NCI-H460 (cell line): Measurements from ENCODE around the gene MAGOH. TPM values are rescaled to one million over a fixed set of nuclear protein-coding genes. Genes with fewer than 3 reads are reported as not detected.
"Not testable (repeated sequence)": the region's sequence is repeated elsewhere in the genome, so short reads cannot be mapped to it uniquely, and the experiment has no call there.

Source experiments
- DNase-seq: peaks from one replicate; pipeline ENCODE4 v3.0.0-alpha.2; 2016; ENCODE audit warnings: low read depth; ENCODE audit errors: extremely low read depth
- polyA plus RNA-seq: library from polyadenylated mRNA; depleted of rRNA; stranded (reverse); fragments of >200 nt; gene quantifications from 2 replicates; pipeline ENCODE4 v1.2.3, GENCODE V29; 2014; cell fraction: nucleus; rRNA removed
- total RNA-seq: library from RNA; depleted of rRNA; stranded (reverse); fragments of >200 nt; shearing (Covaris generic); gene quantifications from 2 replicates; pipeline ENCODE4 v1.2.3, GENCODE V29; 2014; rRNA removed

MAGOH gene
- total RNA-seq = 57.6 and 78.6 TPM in 2 replicates
- 13.3 and 36.0 TPM in 2 replicates for polyA plus RNA-seq

DNA sequence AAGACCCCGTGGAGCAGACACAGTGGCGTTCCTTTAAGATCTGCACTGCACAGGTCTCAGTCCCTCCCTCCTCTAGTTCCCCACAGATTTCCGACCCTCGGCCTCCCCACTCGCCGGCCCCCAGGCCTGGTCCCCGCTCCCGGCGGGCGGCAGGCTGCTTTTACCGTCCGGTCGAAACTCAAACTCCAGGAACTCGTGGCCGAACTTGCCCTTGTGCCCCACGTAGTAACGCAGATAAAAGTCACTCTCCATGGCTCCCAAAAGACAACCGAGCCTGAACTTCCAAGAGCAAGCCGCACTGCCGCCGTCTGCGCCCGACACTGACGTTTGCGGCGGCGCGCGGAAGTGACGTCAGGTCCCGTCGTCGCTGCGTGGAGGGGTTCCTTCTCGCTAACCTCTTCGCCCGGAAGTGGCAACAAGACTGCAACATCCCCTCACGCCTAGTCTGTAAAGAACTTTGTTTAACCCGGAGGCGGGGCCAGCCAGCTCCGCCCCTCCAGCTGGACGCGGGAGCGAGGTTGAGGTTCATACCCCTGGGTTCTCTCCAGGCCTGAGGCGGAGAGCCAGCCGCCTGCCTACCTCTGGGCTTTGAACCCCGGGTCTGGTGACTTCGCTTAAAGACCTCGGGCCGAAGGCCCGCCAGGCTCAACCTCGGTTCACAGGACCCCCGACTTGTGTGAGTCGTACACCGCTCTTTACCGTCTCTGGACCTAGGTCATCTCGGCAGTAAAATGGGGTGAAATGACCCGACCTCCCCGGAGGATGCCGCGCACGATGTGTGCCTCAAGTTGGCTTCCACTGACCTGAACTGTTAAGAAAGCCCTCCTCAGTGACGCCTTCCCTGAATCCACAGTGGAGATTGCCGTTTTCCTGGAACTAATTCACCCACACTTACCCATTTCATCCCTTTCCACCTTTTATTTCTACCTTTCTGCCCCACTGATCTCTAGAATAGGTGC, at the start of gene MAGOH:
MAGOH (minus strand) TSS at position 322 of the 959 bp plus-strand sequence; CDS start at position 252, 70 bp downstream.
- DNase-seq = peak; percentile 91

DNA sequence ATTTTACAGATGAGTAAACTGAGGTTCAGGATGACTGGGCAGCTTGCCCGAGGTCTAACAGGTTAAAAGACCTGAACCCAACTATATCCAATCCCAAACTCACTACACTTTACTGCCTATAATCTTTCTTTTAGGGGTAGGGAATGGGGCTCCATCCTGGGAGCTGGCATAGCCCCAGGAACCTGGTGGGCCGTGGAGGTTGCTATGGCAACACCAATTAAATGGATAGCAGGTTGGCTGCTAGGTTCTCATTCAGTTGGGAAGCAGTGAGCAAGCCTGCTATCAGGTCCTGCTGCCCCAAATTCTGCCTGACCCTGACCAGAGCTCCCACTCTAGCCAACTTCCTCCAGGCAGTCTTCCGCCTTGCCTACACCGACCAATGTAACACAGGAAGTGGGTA, 48.6 kb upstream of the MAGOH start:
- DNase-seq = no peak

DNA sequence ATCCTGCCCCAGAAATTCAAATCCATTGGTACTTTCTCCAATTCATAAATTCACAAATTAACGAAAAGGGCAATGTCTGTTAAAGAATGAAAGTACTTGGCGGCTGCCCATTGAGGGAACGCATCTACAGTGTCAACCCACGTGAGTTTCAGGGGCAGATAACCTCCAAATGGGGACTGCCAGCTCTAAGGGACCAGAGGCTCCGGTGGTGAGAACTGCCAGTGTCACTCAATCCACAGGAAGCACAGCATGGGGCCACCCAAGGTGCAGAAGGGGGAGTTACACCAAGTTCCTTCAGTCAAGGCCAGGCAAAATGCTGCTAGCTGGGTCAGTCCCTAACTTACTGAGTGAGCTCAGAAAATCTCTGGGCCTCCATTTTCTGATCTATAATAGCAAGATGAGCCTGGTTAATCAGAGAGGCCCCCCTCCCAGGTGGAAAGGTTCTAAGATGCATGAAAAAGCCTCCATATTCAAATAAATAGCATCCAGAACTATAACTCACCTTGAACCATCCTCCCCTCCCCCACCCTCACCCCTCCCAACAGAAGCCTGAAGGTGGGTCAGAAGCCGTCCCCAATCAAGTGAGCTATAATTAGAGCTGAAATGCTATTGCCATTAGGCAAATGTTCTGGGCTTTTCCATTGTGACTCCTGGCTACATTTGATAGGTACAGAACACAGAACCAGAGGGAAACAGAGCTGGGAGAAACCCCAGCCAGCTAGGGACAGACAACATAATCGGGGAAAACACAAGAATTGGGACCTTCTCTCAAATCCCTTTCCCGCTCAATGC, 47.8 kb upstream of the MAGOH start:
- DNase-seq = no peak

DNA sequence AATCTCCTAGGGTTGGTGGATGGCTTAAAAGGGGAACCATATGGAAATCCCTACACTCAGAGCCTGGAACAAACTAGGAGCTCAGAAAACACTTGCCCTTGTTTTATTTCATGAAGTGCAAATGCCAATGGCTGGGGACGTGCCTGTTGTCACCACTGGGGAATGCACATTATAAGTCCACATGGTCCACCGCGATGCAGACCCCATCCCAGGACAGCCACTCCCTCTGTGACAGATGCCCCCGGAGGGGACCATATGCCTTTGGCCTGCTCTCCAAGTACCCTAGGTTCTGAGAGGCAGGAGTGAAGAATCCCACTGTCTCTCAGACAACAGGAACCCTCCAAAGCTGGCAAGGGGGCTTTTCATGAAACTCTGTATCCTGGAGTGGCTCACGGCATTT, 47.2 kb upstream of the MAGOH start:
- DNase-seq = no peak

DNA sequence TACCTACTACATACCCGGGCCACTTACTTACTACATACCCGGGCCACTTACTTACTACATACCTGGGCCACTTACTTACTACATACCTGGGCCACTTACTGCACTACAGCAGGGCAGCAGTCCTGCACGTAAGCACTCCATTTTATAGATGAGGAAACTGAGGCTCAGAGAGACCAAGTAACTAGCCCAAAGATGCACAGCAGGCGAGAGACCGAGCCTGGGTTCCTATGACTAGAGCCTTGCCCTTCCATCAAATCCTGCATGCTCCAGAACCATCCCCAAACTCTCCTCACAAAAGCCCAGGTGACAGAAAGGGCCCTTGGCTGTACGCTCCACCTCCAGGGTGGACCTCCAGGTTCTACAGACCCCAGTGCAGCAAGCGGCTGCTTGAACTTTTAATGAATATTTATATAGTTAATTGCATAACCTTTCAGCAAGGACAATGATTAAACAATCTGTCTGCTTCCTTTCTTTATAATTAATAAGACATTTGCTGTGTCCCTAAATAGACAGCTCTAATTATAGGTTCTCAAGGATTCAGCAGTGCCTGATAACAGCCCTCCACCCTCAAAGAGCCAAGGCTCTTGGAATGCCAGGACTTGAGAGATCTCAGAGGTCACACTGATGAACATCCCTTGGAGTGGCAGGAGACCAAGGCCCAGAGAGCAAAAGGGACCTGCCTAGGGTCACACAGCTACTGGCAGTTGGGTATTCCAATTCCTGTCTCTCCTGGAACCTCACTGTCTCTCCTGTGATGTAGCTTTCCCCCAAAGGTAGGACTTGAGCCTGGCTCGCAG, 46.1 kb upstream of the MAGOH start:
- DNase-seq = no peak

DNA sequence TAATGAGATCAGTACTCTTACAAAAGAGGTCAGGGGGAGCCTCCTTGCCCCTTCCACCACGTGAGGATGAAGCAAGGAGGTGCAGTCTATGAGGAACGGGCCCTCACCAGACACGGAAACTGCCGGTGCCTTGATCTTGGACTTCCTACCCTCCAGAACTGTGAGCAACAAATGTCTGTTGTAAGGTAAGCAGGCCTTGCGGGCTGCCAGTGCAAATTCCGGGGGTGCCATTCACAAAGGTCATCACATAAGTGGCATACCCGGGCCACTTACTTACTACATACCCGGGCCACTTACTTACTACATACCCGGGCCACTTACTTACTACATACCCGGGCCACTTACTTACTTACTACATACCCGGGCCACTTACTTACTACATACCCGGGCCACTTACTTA, 44.8 kb upstream of the MAGOH start:
- DNase-seq = not testable (repeated sequence)

DNA sequence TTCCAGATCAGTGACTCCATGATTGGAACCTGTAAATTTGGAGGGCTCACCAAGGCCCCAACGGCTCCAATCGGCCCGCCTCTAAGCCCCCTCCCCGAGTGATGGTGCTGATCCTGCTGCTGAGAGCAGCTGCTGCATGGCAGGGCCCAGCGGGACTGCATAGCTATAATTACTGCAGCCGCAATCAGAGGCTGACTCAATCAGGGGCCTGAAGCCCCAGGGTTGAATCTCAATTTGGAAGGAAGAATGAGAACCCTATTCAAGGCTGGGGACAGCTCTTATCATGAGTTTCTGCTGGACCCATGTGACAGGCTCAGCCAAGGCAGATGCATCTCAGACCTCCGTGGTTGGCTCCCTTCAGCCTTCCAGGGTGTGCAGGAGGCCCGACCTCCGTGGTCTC, 42.8 kb upstream of the MAGOH start:
- DNase-seq = no peak

DNA sequence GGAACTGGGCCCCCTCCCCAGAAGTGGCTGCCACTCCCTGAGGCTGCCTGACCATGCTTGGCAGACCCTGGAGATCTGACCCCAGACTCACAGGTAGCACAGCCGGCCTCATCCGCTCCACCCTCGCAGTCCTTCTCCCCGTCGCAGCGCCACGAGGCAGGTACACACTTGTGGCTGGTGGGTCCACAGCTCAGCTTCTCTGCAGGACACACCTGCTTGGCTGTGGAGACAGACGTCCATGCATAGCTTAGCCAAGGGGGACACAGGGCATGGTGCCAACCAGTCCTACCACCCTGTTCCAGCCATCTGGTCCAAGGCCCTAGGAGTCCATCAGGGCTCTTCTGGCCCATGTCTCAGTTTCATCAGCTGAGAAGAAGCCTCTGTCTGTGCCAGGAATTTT, 42.2 kb upstream of the MAGOH start:
- no peak for DNase-seq

DNA sequence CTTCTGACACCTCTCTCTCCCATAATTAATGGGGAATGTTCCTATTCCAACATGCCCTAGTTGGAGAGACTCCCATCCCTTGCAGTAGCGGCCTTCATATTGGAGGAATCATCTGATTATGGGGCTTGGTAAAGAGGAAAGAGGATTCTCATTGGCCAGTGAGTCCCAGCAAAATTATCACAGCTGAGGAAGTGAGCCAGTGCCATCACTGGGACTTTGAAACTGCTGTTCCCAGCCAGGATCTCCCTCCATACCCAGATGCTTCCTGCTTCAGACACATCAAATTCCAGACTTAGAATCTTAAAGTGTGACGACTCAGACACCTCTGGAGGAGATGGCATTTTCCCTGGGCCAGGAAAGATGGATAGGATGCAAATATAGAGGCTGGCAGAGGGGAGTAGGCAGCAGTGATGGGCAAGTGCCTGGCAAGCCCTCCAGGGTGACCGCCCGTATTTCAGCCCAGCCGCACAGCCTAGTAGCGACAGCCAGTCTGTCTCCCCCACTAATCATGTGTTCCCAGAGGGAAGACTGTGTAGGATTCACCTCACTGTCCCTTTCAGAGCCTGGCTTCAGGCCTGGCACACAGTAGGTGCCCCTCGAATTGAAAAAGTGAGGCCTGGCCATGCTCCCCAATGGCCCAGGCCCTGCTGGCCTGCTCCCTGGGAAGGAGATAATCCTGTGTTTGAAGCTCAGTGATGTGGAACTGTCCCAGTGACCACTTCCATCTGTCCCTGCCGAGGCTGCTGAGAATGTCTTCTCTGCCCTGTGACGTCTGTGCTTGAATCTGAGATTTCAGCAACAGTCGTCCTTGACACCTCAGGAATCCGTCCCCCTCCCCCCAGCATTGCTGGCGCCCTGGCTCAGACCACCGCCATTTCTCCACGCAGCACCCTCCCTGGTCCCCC, 41.2 kb upstream of the MAGOH start:
- no peak for DNase-seq

DNA sequence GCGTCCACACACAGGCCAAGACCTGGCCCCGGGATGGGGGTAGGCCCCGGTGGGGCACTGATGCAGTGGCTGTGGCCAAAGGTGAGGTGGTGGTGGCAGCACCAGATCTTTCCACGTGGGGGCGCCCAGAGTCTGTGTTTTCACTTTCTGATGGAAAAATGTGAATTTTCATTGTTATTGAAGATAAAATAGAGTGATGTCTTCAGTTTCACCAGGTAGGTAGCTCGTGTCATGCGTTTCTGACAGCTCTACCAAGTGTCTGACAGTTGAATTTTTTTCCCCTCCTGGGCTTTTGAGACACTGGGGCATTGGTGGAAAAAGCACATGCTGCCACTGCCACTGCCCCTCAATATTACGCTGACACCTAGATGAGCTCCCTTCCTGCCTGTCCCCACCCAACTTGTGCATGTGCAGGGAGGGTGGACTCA, 40.0 kb upstream of the MAGOH start:
- DNase-seq = peak; percentile 29

DNA sequence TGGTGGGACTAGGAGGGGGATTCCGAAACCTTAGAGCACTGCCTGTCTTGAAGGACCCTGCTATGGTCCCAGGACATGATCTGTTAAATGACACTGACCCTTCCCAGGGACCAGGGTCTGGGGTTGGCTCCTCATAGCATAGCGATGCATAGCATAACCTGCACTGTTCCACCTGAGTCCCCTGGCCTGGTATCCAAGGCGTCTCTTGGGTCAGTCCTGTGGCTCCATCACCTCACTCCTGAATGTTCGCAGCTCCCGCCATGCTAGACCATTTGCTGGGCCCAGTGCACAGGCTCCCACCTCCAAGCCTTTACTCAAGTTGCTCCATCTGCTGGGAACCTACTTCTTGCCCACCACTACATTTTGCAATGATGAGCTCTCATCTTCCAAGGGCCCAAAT, 39.0 kb upstream of the MAGOH start:
- no peak for DNase-seq

DNA sequence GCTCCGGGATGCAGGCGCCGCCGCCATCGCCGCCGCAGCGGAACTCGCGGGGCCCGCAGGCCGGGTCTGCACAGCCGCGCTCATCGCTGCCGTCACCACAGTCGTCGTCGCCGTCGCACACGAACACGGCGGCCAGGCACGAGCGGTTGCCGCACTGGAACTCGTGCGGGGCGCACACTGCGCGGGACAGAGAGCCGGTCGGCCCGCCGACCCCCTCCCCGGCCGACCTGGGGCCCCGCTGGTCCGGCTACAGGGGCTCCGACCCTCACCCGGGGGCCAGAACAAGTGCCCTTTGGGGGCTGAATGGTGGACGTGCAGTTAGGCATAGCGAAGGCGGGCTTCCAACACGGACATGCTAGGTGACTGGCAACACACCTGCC, 38.6 kb upstream of the MAGOH start:
- no peak for DNase-seq

DNA sequence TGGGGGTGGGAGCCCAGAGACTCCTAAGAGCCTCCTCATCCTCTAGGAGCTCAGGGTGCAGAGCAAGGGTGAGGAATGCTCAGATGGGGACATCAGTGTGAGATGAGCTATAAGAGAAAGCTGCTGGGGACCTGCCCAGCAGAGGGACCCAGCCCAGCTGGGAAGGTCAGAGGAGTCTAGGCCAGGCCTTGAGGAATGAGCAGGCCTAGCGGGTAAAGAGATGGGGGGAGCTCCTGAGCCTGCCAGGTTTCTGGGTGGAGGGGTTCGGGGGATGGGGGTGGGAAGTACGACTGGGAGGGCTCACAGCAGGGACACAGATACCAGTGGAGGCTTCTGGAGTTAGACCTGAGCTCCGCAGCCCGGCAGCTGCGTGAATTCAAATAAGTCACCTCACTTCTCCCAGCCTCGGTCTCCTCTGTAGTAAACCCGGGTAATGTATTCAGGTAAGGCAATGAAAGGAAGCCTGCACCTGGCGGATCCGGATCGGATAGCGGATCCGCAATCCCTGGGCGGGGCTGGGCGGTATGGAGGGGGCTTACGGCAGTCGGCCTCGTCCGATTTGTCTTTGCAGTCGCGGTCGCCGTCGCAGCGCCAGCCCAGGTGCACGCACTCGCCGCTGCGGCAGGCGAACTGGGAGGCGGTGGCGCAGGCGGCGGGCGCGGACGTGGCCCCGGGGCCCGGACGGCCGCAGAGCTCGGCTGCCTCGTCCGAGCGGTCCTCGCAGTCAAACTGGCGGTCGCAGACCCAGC, 38.0 kb upstream of the MAGOH start:
- no peak for DNase-seq

DNA sequence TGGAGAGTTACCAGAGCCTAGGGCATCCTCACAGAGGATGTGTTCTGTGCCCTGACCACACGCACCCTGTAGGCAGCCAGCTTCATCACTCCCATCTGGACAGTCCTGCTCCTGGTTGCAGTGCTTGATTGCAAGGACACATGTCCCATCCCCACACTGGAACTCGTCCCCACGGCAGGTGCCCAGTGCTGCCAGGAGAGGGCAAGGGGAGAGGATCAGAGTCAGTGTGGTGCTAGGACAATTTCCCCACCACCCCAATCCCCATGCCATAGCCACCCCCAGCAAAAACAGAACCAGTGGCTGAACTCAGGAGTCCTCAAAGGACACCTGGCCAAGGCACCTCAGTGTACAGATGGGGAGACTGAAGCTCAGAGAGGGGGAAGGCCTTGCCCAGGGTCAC, 37.2 kb upstream of the MAGOH start:
- no peak for DNase-seq

DNA sequence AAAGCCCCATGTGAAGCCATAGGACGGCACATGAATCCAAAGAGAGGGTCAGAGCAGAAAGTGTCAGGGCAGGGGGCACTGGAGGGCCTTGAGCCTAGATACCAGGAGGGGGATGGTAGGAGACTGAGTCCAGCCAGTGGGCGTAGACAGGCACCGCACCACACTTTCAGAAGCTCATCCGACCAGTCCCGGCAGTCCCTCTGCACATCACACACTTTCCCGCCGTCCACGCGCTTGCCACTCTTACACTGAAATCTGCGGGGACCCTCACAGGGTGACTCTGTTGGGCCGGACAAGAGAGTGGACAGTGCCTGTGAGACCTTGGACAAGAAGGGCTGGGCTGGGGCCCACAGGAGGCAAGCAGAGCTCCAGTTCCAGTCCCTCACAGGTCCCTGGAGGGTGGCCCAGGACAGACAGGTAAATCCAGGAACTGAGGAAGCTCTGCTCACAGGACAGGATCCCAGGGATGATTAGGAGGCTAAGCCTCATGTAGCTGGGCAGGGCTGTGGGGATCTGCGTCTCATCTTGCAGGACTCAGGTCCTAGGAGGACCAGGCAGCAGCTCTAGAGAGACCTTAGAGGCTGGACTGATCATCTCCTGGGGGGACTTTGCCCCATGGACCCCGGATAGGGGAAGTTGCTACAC, 36.3 kb upstream of the MAGOH start:
- no peak for DNase-seq

DNA sequence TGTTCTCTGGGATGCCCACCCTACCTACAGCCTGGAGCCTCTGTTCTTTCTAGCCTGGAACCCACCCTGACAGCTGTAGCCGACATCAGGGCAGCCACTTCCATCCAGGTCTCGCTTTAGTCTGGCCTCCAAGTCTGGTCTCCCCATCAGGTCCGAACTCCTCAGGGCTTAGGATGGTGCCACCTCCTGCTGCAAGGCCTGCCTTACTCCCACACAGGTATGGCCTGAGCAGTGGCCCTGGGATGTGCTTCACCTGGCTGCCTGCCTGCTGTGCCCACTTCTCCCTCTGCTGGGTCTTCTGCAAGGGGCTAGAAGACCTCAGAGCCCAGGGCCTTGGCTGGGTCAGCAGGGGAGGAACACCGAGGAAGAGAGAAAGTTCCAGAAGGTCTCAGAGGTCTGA, 35.7 kb upstream of the MAGOH start:
- DNase-seq = no peak

DNA sequence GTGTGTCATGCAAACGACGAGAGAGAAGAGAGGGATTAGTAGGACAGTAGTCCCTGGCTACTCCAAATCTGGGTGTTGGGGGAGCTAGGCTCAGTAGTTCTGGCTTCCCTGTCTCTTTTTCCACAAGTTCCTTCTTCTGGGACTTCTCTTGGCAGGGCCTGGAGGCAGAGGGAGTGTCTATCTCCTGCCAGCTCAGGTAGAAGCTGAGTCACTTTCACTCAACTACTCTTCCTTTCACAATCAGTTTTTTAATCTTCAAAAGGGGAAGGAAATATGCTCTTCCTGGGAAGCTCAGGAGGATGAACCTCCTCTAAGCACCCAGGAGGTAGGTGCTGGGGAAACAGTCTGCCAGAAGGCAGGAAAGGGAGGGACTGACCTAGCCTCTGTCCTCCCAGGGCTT, 35.2 kb upstream of the MAGOH start:
- DNase-seq = no peak

DNA sequence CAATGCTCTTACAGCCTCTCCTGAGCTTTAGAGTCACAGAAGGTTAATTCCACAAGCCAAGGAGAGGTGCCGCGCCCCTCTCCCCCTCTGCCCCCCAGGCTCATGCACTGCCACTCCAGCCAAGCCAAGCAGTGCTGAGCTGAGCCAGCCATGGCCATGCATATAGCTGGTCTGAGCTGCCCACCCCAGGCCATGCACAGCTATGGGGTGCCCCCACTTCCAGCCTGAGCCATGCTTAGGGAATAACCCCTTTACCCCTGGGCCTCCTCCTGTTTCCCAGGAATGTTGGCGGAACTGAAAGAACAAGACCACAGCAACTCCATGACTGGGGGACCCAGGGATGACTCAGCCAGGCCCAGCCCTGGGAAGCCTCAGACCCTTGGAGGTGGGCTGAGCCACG, 34.0 kb upstream of the MAGOH start:
- DNase-seq = no peak
